GM12864 (cell line): ENCODE measurements around the gene EEFSEC.

ENCODE experiments used
- DNase-seq: peaks from one replicate; pipeline ENCODE4 v3.0.0-alpha.2; 2011; ENCODE audit warnings: low read depth
- H3K4me3 ChIP-seq: 2 replicates; pipeline ENCODE4 v1.5.1; 2011; ENCODE audit warnings: mild to moderate bottlenecking, low read depth, low read length, control low read depth
- CTCF ChIP-seq: IDR thresholded peaks from 2 replicates; pipeline ENCODE4 v1.5.1; 2011; ENCODE audit warnings: low read depth, mild to moderate bottlenecking, moderate library complexity, low read length, control low read depth, inconsistent platforms; ENCODE audit errors: missing control alignments

The EEFSEC gene

DNA sequence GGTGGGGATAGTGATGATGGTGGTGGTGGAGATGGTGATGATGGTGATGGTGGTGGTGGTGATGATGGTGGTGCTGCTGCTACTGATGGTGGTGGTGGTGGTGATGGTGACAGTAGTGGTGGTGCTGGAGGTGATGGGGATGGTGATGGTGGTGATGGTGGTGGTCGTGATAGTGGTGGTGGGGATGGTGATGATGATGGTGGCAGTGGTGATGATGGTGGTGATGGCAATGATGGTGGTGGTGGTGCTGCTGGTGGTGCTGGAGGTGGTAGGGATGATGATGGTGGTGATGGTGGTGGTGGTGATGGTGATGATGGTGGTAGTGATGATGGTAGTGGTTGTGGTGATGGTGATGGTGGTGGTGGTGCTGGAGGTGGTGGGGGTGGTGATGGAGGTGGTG lies 292.1 kb downstream of the EEFSEC start:
- no peak for TF ChIP-seq CTCF
- DNase-seq: no peak
- no peak overlapping the region for H3K4me3 ChIP-seq

- DNase-seq: no peak
- H3K4me3 ChIP-seq: no peak overlapping the region
- TF ChIP-seq CTCF: no peak
Measured at GRCh38 chr3:128446821-128447220, 293.5 kb downstream of the EEFSEC start.

GRCh38 chr3:128447561-128448013 lies 294.3 kb downstream of the EEFSEC start:
- peak; percentile 48 for DNase-seq
- no peak overlapping the region for H3K4me3 ChIP-seq
- no peak for TF ChIP-seq CTCF

DNA sequence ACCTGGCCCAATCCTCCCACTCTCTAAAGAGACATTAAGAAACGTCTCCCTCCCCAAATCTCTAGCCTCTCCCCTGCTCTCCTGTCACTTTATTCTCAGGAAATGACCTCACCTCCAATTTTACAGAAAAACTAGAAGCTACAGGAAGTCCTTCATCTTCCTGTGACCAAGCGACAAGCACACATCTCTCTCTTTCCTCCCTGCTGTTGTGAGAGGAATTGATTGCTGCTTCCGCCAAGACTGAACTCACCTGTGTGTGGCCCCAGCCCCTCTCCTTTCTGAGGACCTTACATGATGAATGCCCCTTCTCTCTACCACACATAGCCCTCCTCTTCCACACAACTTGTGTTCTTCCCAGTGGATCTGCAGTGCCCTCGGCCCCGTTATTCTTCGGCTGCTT lies 295.2 kb downstream of the EEFSEC start:
- DNase-seq: no peak
- no peak overlapping the region for H3K4me3 ChIP-seq
- TF ChIP-seq CTCF: no peak

DNA sequence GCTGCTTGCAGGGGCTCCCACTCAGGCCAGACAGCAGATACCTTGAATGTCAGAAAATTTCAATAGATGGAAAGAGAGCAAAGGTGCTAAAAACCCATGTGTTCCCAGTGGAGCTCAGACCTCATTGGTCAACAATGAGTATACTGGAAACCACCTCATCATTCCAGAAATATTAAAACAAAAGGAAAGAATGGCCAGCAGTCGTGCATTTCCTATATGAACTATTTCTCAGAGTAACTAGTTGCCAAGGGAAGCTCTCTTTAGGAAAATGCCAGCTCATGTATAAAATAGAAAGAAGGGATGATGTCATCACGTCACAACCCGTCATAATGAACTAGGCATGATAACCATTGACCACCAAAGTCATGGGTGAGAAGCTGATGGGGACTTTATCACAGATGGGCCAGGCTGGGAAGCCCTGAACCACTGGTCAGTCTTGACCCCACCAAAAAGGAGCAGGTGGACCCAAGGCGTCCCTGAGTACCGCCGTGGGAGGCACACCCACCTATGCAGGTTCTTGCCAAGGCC lies 295.9 kb downstream of the EEFSEC start:
- H3K4me3 ChIP-seq: no peak overlapping the region
- no peak for DNase-seq
- no peak for TF ChIP-seq CTCF

- DNase-seq: no peak
- no peak for TF ChIP-seq CTCF
- H3K4me3 ChIP-seq: no peak overlapping the region
Measured at GRCh38 chr3:128452120-128452519, 298.8 kb downstream of the EEFSEC start.

GRCh38 chr3:128452678-128453275 lies 299.5 kb downstream of the EEFSEC start:
- no peak for TF ChIP-seq CTCF

More at GRCh38 chr3:128452678-128453275, 299.5 kb downstream of the EEFSEC start:
- DNase-seq: no peak
- H3K4me3 ChIP-seq: no peak overlapping the region
